ENCODE results near the gene GRID2. TPM values are rescaled to one million over a fixed set of nuclear protein-coding genes. Genes with fewer than 3 reads are reported as not detected.

Gene GRID2
- total RNA-seq, 2 donors from 2014 or later, result 27.3 to 40.4 TPM

DNA sequence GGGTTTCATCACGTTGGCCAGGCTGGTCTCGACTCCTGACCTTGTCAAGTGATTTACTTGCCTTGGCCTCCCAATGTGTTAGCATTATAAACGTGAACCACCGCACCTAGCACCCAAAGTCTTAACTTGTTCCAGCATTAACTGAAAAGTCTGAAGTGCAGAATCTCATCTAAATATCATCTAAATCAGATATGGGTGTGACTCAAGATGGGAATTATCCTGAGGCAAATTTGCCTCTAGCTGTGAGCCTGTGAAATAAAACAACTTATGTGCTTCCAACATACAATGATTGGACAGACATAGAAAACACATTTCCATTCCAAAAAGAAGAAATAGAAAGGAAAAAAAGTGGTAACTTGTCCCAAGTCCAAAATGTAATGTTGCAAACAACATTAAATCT, 883.7 kb downstream of the GRID2 start:
- Mint-ChIP-seq H3K4me1 (no peaks in the 10 kb centered on the region), H3K9me3 (peaks cover 3% of the 10 kb centered on the region), H3K27ac (no peak overlapping the region), H3K4me3 (no peak overlapping the region), H3K27me3 (ENCODE audit: insufficient read depth) (peaks cover 1% of the 10 kb centered on the region), H3K36me3 (ENCODE audit: low read depth) (peaks cover 2% of the 10 kb centered on the region)
- no peaks in the 10 kb centered on the region for H3K36me3 ChIP-seq (ENCODE audit: control insufficient read depth, insufficient read depth, low read length)
- WGBS, 2 experiments (ENCODE audit: insufficient coverage in 1 of 2, insufficient read length in 1 of 2), result 83 to 90% methylated on average over 3 to 4 of the region's 4 CpGs
- no peaks in the 10 kb centered on the region for H3K4me1 ChIP-seq (ENCODE audit: control insufficient read depth, insufficient read depth, low read length)
- no peak overlapping the region for H3K4me3 ChIP-seq (ENCODE audit: low read length)
- no peaks in the 10 kb centered on the region for H3K27me3 ChIP-seq (ENCODE audit: control insufficient read depth, insufficient read depth, low read length, poor library complexity, severe bottlenecking)
- TF ChIP-seq, protein P1, sequence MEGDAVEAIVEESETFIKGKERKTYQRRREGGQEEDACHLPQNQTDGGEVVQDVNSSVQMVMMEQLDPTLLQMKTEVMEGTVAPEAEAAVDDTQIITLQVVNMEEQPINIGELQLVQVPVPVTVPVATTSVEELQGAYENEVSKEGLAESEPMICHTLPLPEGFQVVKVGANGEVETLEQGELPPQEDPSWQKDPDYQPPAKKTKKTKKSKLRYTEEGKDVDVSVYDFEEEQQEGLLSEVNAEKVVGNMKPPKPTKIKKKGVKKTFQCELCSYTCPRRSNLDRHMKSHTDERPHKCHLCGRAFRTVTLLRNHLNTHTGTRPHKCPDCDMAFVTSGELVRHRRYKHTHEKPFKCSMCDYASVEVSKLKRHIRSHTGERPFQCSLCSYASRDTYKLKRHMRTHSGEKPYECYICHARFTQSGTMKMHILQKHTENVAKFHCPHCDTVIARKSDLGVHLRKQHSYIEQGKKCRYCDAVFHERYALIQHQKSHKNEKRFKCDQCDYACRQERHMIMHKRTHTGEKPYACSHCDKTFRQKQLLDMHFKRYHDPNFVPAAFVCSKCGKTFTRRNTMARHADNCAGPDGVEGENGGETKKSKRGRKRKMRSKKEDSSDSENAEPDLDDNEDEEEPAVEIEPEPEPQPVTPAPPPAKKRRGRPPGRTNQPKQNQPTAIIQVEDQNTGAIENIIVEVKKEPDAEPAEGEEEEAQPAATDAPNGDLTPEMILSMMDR (conservative IDR thresholded peaks at IDR 0.05), result no peak
- no peak for DNase-seq
- H3K9ac ChIP-seq (ENCODE audit: extremely low read depth, low read length, poor library complexity, severe bottlenecking), result no peak overlapping the region
- H3K9me3 ChIP-seq (ENCODE audit: control insufficient read depth, low read length), result no peaks in the 10 kb centered on the region
- H3K27ac ChIP-seq (ENCODE audit: low read depth, low read length), result no peak overlapping the region

DNA sequence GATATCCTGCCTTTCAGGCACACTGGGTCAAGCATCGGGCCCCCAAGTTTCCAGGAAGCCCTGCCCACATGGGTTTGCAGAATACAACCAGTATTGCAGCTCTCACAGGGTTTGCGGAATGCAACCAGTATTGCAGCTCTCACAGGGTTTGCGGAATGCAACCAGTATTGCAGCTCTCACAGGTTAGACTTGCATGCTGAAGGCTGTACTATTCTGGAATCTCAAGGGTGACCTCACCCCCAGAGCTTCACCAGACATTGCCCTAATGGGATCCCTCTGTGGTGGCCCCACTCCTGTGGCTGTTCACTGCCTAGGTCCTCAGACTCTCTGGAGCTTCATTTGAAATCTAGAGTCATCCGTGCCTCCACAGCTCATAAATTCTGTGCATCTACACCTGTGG, 884.1 kb downstream of the GRID2 start:
- Mint-ChIP-seq H3K4me1 (no peaks in the 10 kb centered on the region), H3K9me3 (peaks cover 3% of the 10 kb centered on the region), H3K27me3 (ENCODE audit: insufficient read depth) (peaks cover 1% of the 10 kb centered on the region), H3K27ac (no peak overlapping the region), H3K4me3 (no peak overlapping the region), H3K36me3 (ENCODE audit: low read depth) (peaks cover 2% of the 10 kb centered on the region)
- Histone ChIP-seq H3K36me3 (ENCODE audit: control insufficient read depth, insufficient read depth, low read length) (no peaks in the 10 kb centered on the region), H3K4me1 (ENCODE audit: control insufficient read depth, insufficient read depth, low read length) (no peaks in the 10 kb centered on the region), H3K9ac (ENCODE audit: extremely low read depth, low read length, poor library complexity, severe bottlenecking) (no peak overlapping the region), H3K27me3 (ENCODE audit: control insufficient read depth, insufficient read depth, low read length, poor library complexity, severe bottlenecking) (no peaks in the 10 kb centered on the region), H3K4me3 (ENCODE audit: low read length) (no peak overlapping the region), H3K9me3 (ENCODE audit: control insufficient read depth, low read length) (no peaks in the 10 kb centered on the region), H3K27ac (ENCODE audit: low read depth, low read length) (no peak overlapping the region)
- DNase-seq, result no peak
- 93 to 95% methylated on average over 2 to 4 of the region's 4 CpGs for WGBS, 2 experiments (ENCODE audit: insufficient coverage in 1 of 2, insufficient read length in 1 of 2)
- TF ChIP-seq, protein P1 (conservative IDR thresholded peaks at IDR 0.05), result no peak

DNA sequence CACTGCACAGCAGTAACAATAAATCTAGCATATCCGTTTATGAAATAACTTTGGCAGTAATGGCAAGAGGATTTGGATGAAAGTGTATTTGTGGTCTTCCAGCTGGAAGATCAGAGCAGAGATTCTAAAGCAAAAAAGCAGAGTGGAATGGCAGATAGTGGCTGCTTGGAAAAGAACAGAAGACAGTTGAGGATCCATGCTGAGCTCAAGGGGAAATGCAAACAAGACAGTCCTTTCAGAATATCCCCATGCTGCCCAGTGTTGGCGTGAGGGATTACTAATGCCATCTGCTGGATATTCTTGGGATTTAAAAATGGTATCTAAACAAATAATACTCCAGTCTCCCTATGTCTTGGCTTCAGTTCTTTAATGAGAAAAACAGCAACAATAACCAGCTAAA, 895.7 kb downstream of the GRID2 start:
- no peaks in the 10 kb centered on the region for H3K36me3 ChIP-seq (ENCODE audit: control insufficient read depth, insufficient read depth, low read length)
- Mint-ChIP-seq H3K27ac (peak overlapping the region; percentile 18), H3K4me1 (peaks cover 10% of the 10 kb centered on the region), H3K9me3 (no peaks in the 10 kb centered on the region), H3K27me3 (ENCODE audit: insufficient read depth) (no peaks in the 10 kb centered on the region), H3K4me3 (no peak overlapping the region), H3K36me3 (ENCODE audit: low read depth) (no peaks in the 10 kb centered on the region)
- peak; percentile 75 for DNase-seq
- no peak overlapping the region for H3K27ac ChIP-seq (ENCODE audit: low read depth, low read length)
- WGBS, 2 experiments (ENCODE audit: insufficient coverage in 1 of 2, insufficient read length in 1 of 2), result 0 to 34% methylated on average over 1 to 2 of the region's 2 CpGs
- H3K27me3 ChIP-seq (ENCODE audit: control insufficient read depth, insufficient read depth, low read length, poor library complexity, severe bottlenecking), result no peaks in the 10 kb centered on the region
- H3K9me3 ChIP-seq (ENCODE audit: control insufficient read depth, low read length), result no peaks in the 10 kb centered on the region
- no peak overlapping the region for H3K4me3 ChIP-seq (ENCODE audit: low read length)
- TF ChIP-seq, protein P1 (conservative IDR thresholded peaks at IDR 0.05), result peak; percentile 79
- no peaks in the 10 kb centered on the region for H3K4me1 ChIP-seq (ENCODE audit: control insufficient read depth, insufficient read depth, low read length)
- no peak overlapping the region for H3K9ac ChIP-seq (ENCODE audit: extremely low read depth, low read length, poor library complexity, severe bottlenecking)
